A549 (cell line): ENCODE data around the gene BNIP5. TPM values are rescaled to one million over a fixed set of nuclear protein-coding genes. Genes with fewer than 3 reads are reported as not detected.

ENCODE experiments used
- ATAC-seq, 2 experiments: fragments of 200-7000 bp in 1 of 2; fragments of >200 bp in 1 of 2; cut with Nextera tagmentation in 1 of 2; cut with Tn5 transposase in 1 of 2; 3 replicates each; pipeline versions ENCODE4 v1.8.0 to v1.9.1; 2018 to 2020; ENCODE audit warnings: mild to moderate bottlenecking in 1 of 2, moderate library complexity in 1 of 2
- CTCF ChIA-PET: fragments of 300-600 bp; sonication (Branson Sonifier 250); formaldehyde crosslinking; extraction: SDS; loops from one replicate; lab custom pipeline; 2021; ENCODE audit warnings: antibody characterized with exemption, inconsistent platforms; lab: Yijun Ruan, JAX
- POLR2A ChIA-PET: fragments of 350-600 bp; formaldehyde crosslinking; extraction: SDS; loops from one replicate; lab custom pipeline; 2021; ENCODE audit warnings: antibody characterized with exemption, inconsistent platforms; lab: Yijun Ruan, JAX
- DNase-seq, 2 experiments: peaks; one replicate each; pipeline versions ENCODE4 v3.0.0 to v3.0.0-alpha.2; 2011 to 2016; ENCODE audit warnings: low read depth in 1 of 2, low spot score in 1 of 2
- FAIRE-seq: peaks from 2 replicates; lab custom pipeline; 2011; peaks lifted over from hg19 to GRCh38; lab: Jason Lieb, UNC
- H3K27ac ChIP-seq, 2 experiments: fragments of >200 bp; sonication (Bioruptor Twin); formaldehyde crosslinking; 3 replicates each; pipeline ENCODE4 v1.5.1; 2016 to 2017
- H3K4me1 ChIP-seq: fragments of >200 bp; sonication (Bioruptor Twin); formaldehyde crosslinking; 3 replicates; pipeline ENCODE4 v1.6.1; 2016
- H3K4me2 ChIP-seq: fragments of >200 bp; sonication (Bioruptor Twin); formaldehyde crosslinking; 3 replicates; pipeline ENCODE4 v1.6.1; 2016
- H3K4me3 ChIP-seq: fragments of >200 bp; sonication (Bioruptor Twin); formaldehyde crosslinking; 3 replicates; pipeline ENCODE4 v1.5.1; 2016
- H3K9me3 ChIP-seq: fragments of >200 bp; sonication (Bioruptor Twin); formaldehyde crosslinking; 3 replicates; pipeline ENCODE4 v1.6.1; 2016
- CEBPB ChIP-seq, 2 experiments: fragments of >200 bp in 1 of 2; sonication (Bioruptor Twin) in 1 of 2; formaldehyde crosslinking in 1 of 2; IDR thresholded peaks; 2 replicates each; pipeline ENCODE4 v1.6.1; 2012 to 2016
- CHD4 ChIP-seq: fragments of 200-600 bp; sonication (generic); IDR thresholded peaks from 2 replicates; pipeline ENCODE4 v1.6.1; 2016; ENCODE audit warnings: antibody characterized with exemption, mild to moderate bottlenecking, borderline replicate concordance
- EHF ChIP-seq: fragments of 250-450 bp; sonication (Bioruptor Pico); IDR thresholded peaks from 2 replicates; pipeline ENCODE4 v1.5.0; 2020; ENCODE audit warnings: mild to moderate bottlenecking
- EP300 ChIP-seq, 2 experiments: fragments of >200 bp; sonication (Bioruptor Twin); formaldehyde crosslinking; IDR thresholded peaks; 2 replicates in 1 of 2; 3 replicates in 1 of 2; pipeline ENCODE4 v1.6.1; 2016 to 2017
- ESRRA ChIP-seq: fragments of 150-350 bp; IDR thresholded peaks from 2 replicates; pipeline ENCODE4 v1.6.1; 2014; ENCODE audit warnings: mild to moderate bottlenecking, low read length, borderline replicate concordance
- FOSB ChIP-seq: fragments of 250-450 bp; sonication (Bioruptor Pico); IDR thresholded peaks from 2 replicates; pipeline ENCODE4 v1.5.0; 2020; ENCODE audit warnings: mild to moderate bottlenecking, moderate library complexity
- FOXS1 ChIP-seq: fragments of 250-450 bp; sonication (Bioruptor Pico); IDR thresholded peaks from 2 replicates; pipeline ENCODE4 v1.5.0; 2020; ENCODE audit warnings: mild to moderate bottlenecking, moderate library complexity
- GATA3 ChIP-seq: IDR thresholded peaks from 2 replicates; pipeline ENCODE4 v1.6.1; 2012; ENCODE audit warnings: borderline replicate concordance
- JUNB ChIP-seq: fragments of >200 bp; sonication (Bioruptor Twin); formaldehyde crosslinking; IDR thresholded peaks from 2 replicates; pipeline ENCODE4 v1.6.1; 2016
- KDM1A ChIP-seq: fragments of 200-600 bp; sonication (generic); IDR thresholded peaks from 2 replicates; pipeline ENCODE4 v1.6.1; 2016; ENCODE audit warnings: low read depth, mild to moderate bottlenecking
- MAFK ChIP-seq: fragments of 450-650 bp; IDR thresholded peaks from 2 replicates; pipeline ENCODE4 v1.6.1; 2014; ENCODE audit not compliant: partially characterized antibody
- MAZ ChIP-seq: fragments of 150-350 bp; IDR thresholded peaks from 2 replicates; pipeline ENCODE4 v1.6.1; 2014; ENCODE audit warnings: antibody characterized with exemption, low read depth, low read length, borderline replicate concordance
- PHF8 ChIP-seq: fragments of 200-600 bp; sonication (generic); IDR thresholded peaks from 2 replicates; pipeline ENCODE4 v1.6.1; 2016; ENCODE audit warnings: low read depth, mild to moderate bottlenecking, antibody characterized with exemption, moderate library complexity, borderline replicate concordance
- POLR2A ChIP-seq: IDR thresholded peaks from 2 replicates; pipeline ENCODE4 v1.6.1; 2012; ENCODE audit warnings: mild to moderate bottlenecking, low read length
- RARB ChIP-seq: fragments of 250-450 bp; sonication (Bioruptor Pico); IDR thresholded peaks from 2 replicates; pipeline ENCODE4 v1.8.0; 2021; ENCODE audit warnings: mild to moderate bottlenecking, moderate library complexity
- RFX5 ChIP-seq: fragments of 450-650 bp; IDR thresholded peaks from 2 replicates; pipeline ENCODE4 v1.7.1; 2014; ENCODE audit warnings: antibody characterized with exemption, mild to moderate bottlenecking, moderate library complexity
- RNF2 ChIP-seq: fragments of 200-600 bp; sonication (generic); IDR thresholded peaks from 2 replicates; pipeline ENCODE4 v1.6.1; 2016; ENCODE audit warnings: low read depth, mild to moderate bottlenecking, antibody characterized with exemption, moderate library complexity, borderline replicate concordance
- SMC3 ChIP-seq: fragments of >200 bp; sonication (Bioruptor Twin); formaldehyde crosslinking; IDR thresholded peaks from 3 replicates; pipeline ENCODE4 v1.6.1; 2018; ENCODE audit warnings: inconsistent platforms
- SREBF2 ChIP-seq: fragments of 450-650 bp; IDR thresholded peaks from 2 replicates; pipeline ENCODE4 v1.6.1; 2014; ENCODE audit warnings: mild to moderate bottlenecking, moderate library complexity
- ZC3H11A ChIP-seq: fragments of 450-650 bp; IDR thresholded peaks from 2 replicates; pipeline ENCODE4 v1.6.1; 2014; ENCODE audit warnings: antibody characterized with exemption, mild to moderate bottlenecking
- WGBS: methylation state at CpG from one replicate; pipeline ENCODE4 v1.1.6; 2017; ENCODE audit errors: missing lambda C conversion rate; 5-methylcytosine and 5-hydroxymethylcytosine counted together
- polyA minus RNA-seq: library from RNA; depleted of rRNA, polyadenylated mRNA; stranded (reverse); fragments of >200 nt; gene quantifications from 2 replicates; pipeline ENCODE4 v1.2.3, GENCODE V29; 2011; rRNA and poly(A)+ RNA removed
- polyA plus RNA-seq, 4 experiments: library from polyadenylated mRNA; depleted of rRNA in 3 of 4; stranded (reverse); fragments of >200 nt; fragmentation: RNase III in 1 of 4; extraction: RNeasy Plus Mini Kit Qiagen cat#74134 plus additional on column Dnase treatment in 1 of 4; gene quantifications; 2 replicates in 3 of 4; 3 replicates in 1 of 4; pipeline ENCODE4 v1.2.3, GENCODE V29; 2011 to 2017
- TF ChIP-seq, protein P1 (sequence below): fragments of 250-450 bp; sonication (Bioruptor Pico); IDR thresholded peaks from 2 replicates; pipeline ENCODE4 v1.5.0; 2020; ENCODE audit warnings: low read depth, mild to moderate bottlenecking, moderate library complexity
- TF ChIP-seq, protein P2 (sequence below): IDR thresholded peaks from 2 replicates; pipeline ENCODE4 v1.6.1; 2012
- TF ChIP-seq, protein P3 (sequence below): fragments of 200-600 bp; sonication (generic); IDR thresholded peaks from 2 replicates; pipeline ENCODE4 v1.6.1; 2016; ENCODE audit warnings: antibody characterized with exemption, mild to moderate bottlenecking, moderate library complexity
- TF ChIP-seq, protein P4 (sequence below): IDR thresholded peaks from 2 replicates; pipeline ENCODE4 v1.6.1; 2012

The BNIP5 gene, protein sequence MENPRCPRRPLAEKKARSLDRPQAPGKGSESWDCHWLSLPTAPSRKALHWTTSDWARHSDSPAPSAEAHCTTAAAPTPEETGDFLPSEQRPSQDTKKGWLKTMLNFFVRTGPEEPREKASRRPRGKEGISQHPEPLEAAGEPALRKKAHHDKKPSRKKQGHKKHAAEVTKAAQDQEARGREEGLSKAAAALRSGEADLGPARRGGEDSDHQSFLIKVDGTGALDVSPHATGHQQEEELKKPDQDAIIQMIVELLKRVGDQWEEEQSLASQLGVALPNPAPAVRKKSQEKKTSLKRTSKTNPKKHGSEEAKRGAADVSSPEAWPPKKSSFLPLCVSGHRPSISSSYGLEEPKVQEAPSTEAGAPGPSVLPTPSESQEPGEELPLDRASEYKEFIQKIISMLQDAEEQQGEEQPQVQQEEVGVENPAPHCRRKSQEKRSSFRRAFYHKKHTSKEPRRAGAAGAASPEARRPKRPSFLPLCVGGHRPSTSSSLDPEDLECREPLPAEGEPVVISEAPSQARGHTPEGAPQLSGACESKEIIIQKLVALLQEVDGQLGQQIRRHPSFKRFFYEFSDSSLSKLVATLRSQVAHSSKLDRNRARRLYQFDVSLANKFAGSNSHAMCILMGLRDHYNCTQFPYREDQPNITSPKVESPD
- polyA plus RNA-seq (2011; rRNA removed) (not detected in 2 replicates), polyA plus RNA-seq (2017; fragmentation: RNase III; extraction: RNeasy Plus Mini Kit Qiagen cat#74134 plus additional on column Dnase treatment) (not detected in 3 replicates), polyA minus RNA-seq (not detected in 2 replicates)
- polyA plus RNA-seq (2012; cell fraction: cytosol; rRNA removed), result not detected in 2 replicates
- not detected in 2 replicates for polyA plus RNA-seq (2012; cell fraction: nucleus; rRNA removed)

DNA sequence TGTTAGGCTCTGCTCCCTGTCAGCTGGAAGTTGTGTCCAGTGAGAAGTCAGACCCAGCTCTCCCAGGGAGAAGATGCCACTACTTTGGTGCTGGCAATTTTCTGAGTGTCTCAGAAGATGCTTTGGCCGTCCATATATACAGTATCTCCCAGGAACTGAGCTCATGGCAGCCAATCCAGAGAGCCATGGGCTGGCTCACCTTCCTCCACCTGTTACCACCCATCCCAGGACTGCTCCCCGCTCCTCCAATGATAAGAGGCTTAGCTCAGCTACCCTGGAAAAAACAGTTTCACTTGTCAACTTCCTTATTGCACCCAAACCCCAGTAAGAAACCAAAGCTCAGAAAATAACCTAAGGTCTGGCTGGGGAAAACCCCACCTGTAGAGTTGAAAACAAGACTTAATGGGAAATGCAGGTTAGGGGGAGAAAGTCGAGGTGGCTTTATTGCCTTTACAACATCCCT is at the start of gene BNIP5:
BNIP5 (minus strand) TSS at position 110 of the 463 bp plus-strand sequence. CDS start 6,198 bp downstream, outside the sequence.
- ChIA-PET POLR2A (no interaction called here), CTCF (no interaction called here)
- no peaks in the 10 kb centered on the region for H3K4me1 ChIP-seq
- TF ChIP-seq JUNB, result no peak
- TF ChIP-seq, protein P1, sequence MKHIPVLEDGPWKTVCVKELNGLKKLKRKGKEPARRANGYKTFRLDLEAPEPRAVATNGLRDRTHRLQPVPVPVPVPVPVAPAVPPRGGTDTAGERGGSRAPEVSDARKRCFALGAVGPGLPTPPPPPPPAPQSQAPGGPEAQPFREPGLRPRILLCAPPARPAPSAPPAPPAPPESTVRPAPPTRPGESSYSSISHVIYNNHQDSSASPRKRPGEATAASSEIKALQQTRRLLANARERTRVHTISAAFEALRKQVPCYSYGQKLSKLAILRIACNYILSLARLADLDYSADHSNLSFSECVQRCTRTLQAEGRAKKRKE (CRISPR knock-in tag), result no peak
- TF ChIP-seq SMC3, result no peak
- TF ChIP-seq, protein P2, sequence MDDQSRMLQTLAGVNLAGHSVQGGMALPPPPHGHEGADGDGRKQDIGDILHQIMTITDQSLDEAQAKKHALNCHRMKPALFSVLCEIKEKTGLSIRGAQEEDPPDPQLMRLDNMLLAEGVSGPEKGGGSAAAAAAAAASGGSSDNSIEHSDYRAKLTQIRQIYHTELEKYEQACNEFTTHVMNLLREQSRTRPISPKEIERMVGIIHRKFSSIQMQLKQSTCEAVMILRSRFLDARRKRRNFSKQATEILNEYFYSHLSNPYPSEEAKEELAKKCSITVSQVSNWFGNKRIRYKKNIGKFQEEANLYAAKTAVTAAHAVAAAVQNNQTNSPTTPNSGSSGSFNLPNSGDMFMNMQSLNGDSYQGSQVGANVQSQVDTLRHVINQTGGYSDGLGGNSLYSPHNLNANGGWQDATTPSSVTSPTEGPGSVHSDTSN, result no peak
- no peak for TF ChIP-seq RFX5
- TF ChIP-seq EHF, result no peak
- no peak for TF ChIP-seq POLR2A
- TF ChIP-seq EP300 (IDR thresholded peaks at IDR 0.05), result no peak
- TF ChIP-seq RNF2, result no peak
- DNase-seq (no peak), ATAC-seq (no peak), FAIRE-seq (no peak)
- H3K9me3 ChIP-seq, result no peaks in the 10 kb centered on the region
- WGBS, result 14% methylated on average over 2 of the region's 3 CpGs
- H3K4me2 ChIP-seq, result no peak within 1 kb of the TSS
- no peak within 1 kb of the TSS for H3K27ac ChIP-seq
- H3K4me3 ChIP-seq, result no peak within 1 kb of the TSS

DNA sequence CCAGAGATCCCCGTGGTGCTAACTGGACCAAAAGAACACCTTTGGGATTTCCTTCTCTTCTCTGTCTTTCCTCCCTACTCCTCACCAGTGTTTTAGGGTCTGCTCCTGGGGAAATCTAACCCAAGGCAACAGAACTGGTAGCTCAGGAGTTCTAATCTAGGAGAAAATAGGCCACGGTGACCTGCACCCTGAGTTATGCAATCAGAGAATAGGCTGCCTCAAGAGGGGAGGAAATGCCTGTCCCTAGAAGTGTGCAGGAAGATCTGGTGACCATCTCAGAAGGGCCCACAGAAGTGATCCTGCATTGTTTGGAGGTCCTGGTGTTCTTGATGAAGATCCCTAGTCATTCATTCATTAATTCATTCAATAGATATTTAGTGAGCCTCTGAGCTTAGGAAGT is 47.4 kb upstream of the BNIP5 start:
- ChIA-PET POLR2A (no interaction called here), CTCF (interaction anchor here (1.2 kb wide), 1 partner anchor 39 kb away, joined by 4 read pairs; no protein-coding TSS in a partner anchor)
- no peak for FAIRE-seq
- Histone ChIP-seq H3K4me3 (no peak overlapping the region), H3K9me3 (no peaks in the 10 kb centered on the region), H3K4me2 (no peak overlapping the region), H3K4me1 (peaks cover 16% of the 10 kb centered on the region; the same call in 2 of the 3 replicates), H3K27ac (no peak overlapping the region)
- 72% methylated on average over 2 of the region's 2 CpGs for WGBS
- TF ChIP-seq CEBPB (IDR thresholded peaks at IDR 0.05), result no peak
- TF ChIP-seq, protein P3, sequence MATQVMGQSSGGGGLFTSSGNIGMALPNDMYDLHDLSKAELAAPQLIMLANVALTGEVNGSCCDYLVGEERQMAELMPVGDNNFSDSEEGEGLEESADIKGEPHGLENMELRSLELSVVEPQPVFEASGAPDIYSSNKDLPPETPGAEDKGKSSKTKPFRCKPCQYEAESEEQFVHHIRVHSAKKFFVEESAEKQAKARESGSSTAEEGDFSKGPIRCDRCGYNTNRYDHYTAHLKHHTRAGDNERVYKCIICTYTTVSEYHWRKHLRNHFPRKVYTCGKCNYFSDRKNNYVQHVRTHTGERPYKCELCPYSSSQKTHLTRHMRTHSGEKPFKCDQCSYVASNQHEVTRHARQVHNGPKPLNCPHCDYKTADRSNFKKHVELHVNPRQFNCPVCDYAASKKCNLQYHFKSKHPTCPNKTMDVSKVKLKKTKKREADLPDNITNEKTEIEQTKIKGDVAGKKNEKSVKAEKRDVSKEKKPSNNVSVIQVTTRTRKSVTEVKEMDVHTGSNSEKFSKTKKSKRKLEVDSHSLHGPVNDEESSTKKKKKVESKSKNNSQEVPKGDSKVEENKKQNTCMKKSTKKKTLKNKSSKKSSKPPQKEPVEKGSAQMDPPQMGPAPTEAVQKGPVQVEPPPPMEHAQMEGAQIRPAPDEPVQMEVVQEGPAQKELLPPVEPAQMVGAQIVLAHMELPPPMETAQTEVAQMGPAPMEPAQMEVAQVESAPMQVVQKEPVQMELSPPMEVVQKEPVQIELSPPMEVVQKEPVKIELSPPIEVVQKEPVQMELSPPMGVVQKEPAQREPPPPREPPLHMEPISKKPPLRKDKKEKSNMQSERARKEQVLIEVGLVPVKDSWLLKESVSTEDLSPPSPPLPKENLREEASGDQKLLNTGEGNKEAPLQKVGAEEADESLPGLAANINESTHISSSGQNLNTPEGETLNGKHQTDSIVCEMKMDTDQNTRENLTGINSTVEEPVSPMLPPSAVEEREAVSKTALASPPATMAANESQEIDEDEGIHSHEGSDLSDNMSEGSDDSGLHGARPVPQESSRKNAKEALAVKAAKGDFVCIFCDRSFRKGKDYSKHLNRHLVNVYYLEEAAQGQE, result no peak
- TF ChIP-seq MAFK, result no peak
- no peak for TF ChIP-seq MAZ
- no peak for TF ChIP-seq FOSB (CRISPR knock-in tag)
- no peak for TF ChIP-seq ESRRA
- no peak for TF ChIP-seq FOXS1 (CRISPR knock-in tag)
- TF ChIP-seq GATA3, result no peak
- TF ChIP-seq ZC3H11A, result no peak
- no peak for TF ChIP-seq EHF
- no peak for TF ChIP-seq CHD4
- no peak for TF ChIP-seq RARB (CRISPR knock-in tag)
- TF ChIP-seq KDM1A, result no peak
- no peak for TF ChIP-seq SREBF2
- TF ChIP-seq, protein P4, sequence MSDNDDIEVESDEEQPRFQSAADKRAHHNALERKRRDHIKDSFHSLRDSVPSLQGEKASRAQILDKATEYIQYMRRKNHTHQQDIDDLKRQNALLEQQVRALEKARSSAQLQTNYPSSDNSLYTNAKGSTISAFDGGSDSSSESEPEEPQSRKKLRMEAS, result no peak
- no peak for TF ChIP-seq PHF8
- TF ChIP-seq, protein P2, result no peak
- no peak for TF ChIP-seq EP300 (IDR thresholded peaks at IDR 0.05)
- ATAC-seq, result no peak
- DNase-seq, result no peak
